ENCODE measurements around the gene PIGW.

Gene PIGW

DNA sequence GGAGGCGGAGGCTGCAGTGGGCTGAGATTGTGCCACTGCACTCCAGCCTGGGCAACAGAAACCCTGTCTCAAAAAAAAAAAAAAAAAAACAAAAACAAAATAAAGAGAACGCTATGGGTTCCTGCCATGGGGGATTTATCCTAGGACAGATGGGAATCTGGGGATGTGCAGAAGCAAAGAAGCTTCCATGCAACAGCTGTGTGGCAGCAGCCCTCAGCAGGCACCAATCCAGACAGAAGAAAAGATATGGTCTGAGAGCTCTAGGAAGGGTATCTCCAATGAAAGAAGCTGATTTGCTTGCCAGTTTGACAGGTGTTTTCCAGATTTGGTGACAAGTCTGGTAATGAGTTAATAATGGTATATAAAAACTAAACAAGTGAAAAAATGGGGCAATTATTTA lies 11.7 kb upstream of the PIGW start:
- DNase-seq (no peak), ATAC-seq (replicated peaks) (no peak)
- Mint-ChIP-seq H3K27me3 (no peaks in the 10 kb centered on the region), H3K9me3 (no peaks in the 10 kb centered on the region), H3K4me3 (no peak overlapping the region), H3K36me3 (peaks cover 48 to 68% of the 10 kb centered on the region in 2 donors), H3K27ac (no peak overlapping the region), H3K4me1 (peaks cover 17 to 21% of the 10 kb centered on the region in 2 donors)

- no peaks in the 10 kb centered on the region for H3K9me3 Mint-ChIP-seq
- H3K4me3 Mint-ChIP-seq, result no peak overlapping the region
- peaks cover 47 to 67% of the 10 kb centered on the region in 2 donors for H3K36me3 Mint-ChIP-seq
- H3K27ac Mint-ChIP-seq, result no peak overlapping the region
- H3K27me3 Mint-ChIP-seq, result no peaks in the 10 kb centered on the region
- peak in 1 of 2 donors; percentile 36 for ATAC-seq (replicated peaks)
- no peak for DNase-seq
- H3K4me1 Mint-ChIP-seq, result peaks cover 16 to 17% of the 10 kb centered on the region in 2 donors
Measured at GRCh38 chr17:36524428-36524876, 10.3 kb upstream of the PIGW start.

DNA sequence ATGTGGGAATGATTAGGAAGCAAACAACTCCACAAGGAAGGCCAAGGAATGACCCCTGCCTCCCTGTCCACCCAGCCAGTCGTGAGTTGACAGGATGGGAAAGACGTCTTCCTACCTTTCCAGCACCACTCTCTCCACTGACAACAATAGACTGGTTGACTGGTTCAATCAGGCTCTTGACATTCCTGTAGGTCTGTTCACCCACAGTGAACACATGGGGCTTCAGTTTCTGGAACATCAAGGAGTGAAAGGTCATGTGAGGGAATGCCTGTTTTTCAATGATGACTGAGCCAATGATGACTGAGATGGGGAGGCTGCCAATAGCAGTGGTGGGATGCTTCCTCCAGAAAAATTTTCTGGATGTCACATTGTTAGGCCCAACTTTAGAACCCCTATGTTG lies 9.7 kb upstream of the PIGW start:
- Mint-ChIP-seq H3K4me3 (no peak overlapping the region), H3K4me1 (peaks cover 11 to 14% of the 10 kb centered on the region in 2 donors), H3K36me3 (peaks cover 44 to 63% of the 10 kb centered on the region in 2 donors), H3K27ac (no peak overlapping the region), H3K9me3 (no peaks in the 10 kb centered on the region), H3K27me3 (no peaks in the 10 kb centered on the region)
- ATAC-seq (replicated peaks) (no peak), DNase-seq (no peak)

DNA sequence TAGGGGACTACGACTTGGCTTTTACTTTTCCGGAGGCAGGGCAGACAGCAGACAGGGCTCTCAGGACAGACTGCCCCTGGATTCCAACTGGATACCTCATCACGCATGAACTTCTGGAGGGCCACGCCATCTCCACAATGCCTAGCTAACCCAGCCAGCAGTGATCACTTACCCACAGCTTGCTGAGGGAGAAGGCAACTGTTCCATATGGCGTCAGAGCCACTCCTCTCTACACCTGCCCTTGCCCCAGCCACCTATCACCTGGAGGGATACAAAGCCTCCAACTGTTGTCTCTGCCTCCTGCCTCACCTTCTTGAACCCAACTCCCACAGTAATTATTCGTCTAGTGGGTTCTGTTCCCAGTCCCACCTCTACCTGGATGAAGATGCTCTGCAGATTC lies 8.9 kb upstream of the PIGW start:
- DNase-seq (no peak), ATAC-seq (replicated peaks) (no peak)
- no peaks in the 10 kb centered on the region for H3K9me3 Mint-ChIP-seq
- peaks cover 11 to 14% of the 10 kb centered on the region in 2 donors for H3K4me1 Mint-ChIP-seq
- H3K4me3 Mint-ChIP-seq, result no peak overlapping the region
- no peak overlapping the region for H3K27ac Mint-ChIP-seq
- H3K36me3 Mint-ChIP-seq, result peaks cover 38 to 56% of the 10 kb centered on the region in 2 donors
- H3K27me3 Mint-ChIP-seq, result no peaks in the 10 kb centered on the region

DNA sequence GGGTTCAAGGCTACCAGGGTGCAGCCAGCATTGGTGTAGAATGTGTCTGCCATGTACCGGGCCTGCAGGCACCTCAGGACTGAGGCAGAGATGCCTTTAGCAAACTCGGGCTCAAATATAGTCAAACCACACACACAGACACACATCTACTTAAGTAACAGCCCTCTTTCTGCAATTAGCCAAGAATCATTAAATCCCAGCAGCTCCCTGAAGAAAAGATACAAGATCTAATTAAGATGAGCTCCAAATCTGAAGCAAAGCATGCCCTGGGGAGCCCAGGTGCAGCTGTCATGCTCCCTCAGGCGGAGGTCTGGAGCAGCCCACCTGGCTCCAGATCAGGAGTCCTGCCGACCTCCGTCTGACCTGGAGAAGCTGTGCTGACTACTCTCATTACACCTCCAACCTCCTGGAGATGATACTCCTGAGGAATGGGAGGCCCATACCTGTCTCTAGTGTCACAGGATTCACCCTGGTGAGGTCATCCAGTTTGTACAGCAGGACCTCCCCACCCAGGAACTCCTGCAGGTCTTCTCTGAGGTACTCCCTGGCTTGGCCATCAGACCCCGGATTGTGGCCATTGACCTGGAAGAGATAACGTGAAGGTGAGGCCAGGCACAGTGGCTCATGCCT lies 7.1 kb upstream of the PIGW start:
- H3K9me3 Mint-ChIP-seq, result no peaks in the 10 kb centered on the region
- H3K36me3 Mint-ChIP-seq, result peaks cover 46 to 59% of the 10 kb centered on the region in 2 donors

DNA sequence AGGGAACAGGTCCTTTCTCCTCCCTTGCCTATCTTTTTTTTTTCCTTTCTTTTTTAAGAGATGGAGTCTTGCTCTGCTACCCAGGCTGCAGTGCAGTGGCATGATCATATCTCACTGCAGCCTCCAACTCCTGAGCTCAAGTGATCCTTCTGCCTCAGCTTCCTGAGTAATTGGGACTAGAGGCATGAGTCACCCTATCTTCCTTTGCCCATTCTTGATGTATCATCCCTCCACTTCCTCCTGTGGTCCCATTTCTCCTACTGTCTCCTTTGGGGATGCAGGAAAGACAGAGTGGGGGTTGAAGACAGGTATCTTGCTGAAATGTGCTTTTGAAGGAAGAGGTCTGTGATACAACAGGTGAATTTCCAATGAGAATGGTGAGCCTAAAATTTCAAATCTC lies 5.7 kb upstream of the PIGW start:
- no peak for DNase-seq

More for the DNA sequence above, 7.1 kb upstream of the PIGW start:
- no peak for DNase-seq
- ATAC-seq (replicated peaks), result no peak
- Mint-ChIP-seq H3K27me3 (no peaks in the 10 kb centered on the region), H3K4me1 (peaks cover 20% of the 10 kb centered on the region in 2 donors), H3K27ac (no peak overlapping the region), H3K4me3 (no peak overlapping the region)

GRCh38 chr17:36532435-36532975 lies 2.3 kb upstream of the PIGW start:
- Mint-ChIP-seq H3K9me3 (no peaks in the 10 kb centered on the region), H3K4me1 (peaks cover 27 to 48% of the 10 kb centered on the region in 2 donors), H3K4me3 (peak overlapping the region; percentile 9 to 32), H3K36me3 (peaks cover 38 to 58% of the 10 kb centered on the region in 2 donors), H3K27me3 (no peaks in the 10 kb centered on the region), H3K27ac (peak overlapping the region; percentile 71)
- ATAC-seq (replicated peaks), result no peak
- no peak for DNase-seq

More for the DNA sequence above, 5.7 kb upstream of the PIGW start:
- Mint-ChIP-seq H3K27ac (no peak overlapping the region), H3K27me3 (no peaks in the 10 kb centered on the region), H3K4me1 (peaks cover 26 to 34% of the 10 kb centered on the region in 2 donors), H3K4me3 (no peak overlapping the region), H3K9me3 (no peaks in the 10 kb centered on the region), H3K36me3 (peaks cover 48 to 62% of the 10 kb centered on the region in 2 donors)
- no peak for ATAC-seq (replicated peaks)

GRCh38 chr17:36533935-36534839 lies 600 bp upstream of the PIGW start:
- no peaks in the 10 kb centered on the region for H3K27me3 Mint-ChIP-seq
- peaks cover 29 to 49% of the 10 kb centered on the region in 2 donors for H3K36me3 Mint-ChIP-seq
- ATAC-seq (replicated peaks) (peak; percentile 41 to 43), DNase-seq (peak; percentile 58)
- peak overlapping the region; percentile 95 to 96 for H3K4me3 Mint-ChIP-seq
- peaks cover 25 to 46% of the 10 kb centered on the region in 2 donors for H3K4me1 Mint-ChIP-seq
- H3K9me3 Mint-ChIP-seq, result no peaks in the 10 kb centered on the region
- H3K27ac Mint-ChIP-seq, result peak overlapping the region; percentile 99

GRCh38 chr17:36535669-36536081 lies 888 bp downstream of the PIGW start:
- H3K9me3 Mint-ChIP-seq, result no peaks in the 10 kb centered on the region
- H3K36me3 Mint-ChIP-seq, result peaks cover 28 to 49% of the 10 kb centered on the region in 2 donors
- peaks cover 25 to 48% of the 10 kb centered on the region in 2 donors for H3K4me1 Mint-ChIP-seq
- H3K4me3 Mint-ChIP-seq, result peak overlapping the region; percentile 95 to 96
- DNase-seq, result no peak
- peak overlapping the region; percentile 99 for H3K27ac Mint-ChIP-seq
- ATAC-seq (replicated peaks), result peak; percentile 31 to 33
- no peaks in the 10 kb centered on the region for H3K27me3 Mint-ChIP-seq

GRCh38 chr17:36540696-36541095 lies 5.9 kb downstream of the PIGW start:
- DNase-seq (no peak), ATAC-seq (replicated peaks) (no peak)
- H3K27ac Mint-ChIP-seq, result peak overlapping the region; percentile 28
- peaks cover 14 to 28% of the 10 kb centered on the region in 2 donors for H3K36me3 Mint-ChIP-seq
- H3K9me3 Mint-ChIP-seq, result no peaks in the 10 kb centered on the region
- H3K27me3 Mint-ChIP-seq, result no peaks in the 10 kb centered on the region
- peaks cover 8 to 19% of the 10 kb centered on the region in 2 donors for H3K4me1 Mint-ChIP-seq
- no peak overlapping the region for H3K4me3 Mint-ChIP-seq

DNA sequence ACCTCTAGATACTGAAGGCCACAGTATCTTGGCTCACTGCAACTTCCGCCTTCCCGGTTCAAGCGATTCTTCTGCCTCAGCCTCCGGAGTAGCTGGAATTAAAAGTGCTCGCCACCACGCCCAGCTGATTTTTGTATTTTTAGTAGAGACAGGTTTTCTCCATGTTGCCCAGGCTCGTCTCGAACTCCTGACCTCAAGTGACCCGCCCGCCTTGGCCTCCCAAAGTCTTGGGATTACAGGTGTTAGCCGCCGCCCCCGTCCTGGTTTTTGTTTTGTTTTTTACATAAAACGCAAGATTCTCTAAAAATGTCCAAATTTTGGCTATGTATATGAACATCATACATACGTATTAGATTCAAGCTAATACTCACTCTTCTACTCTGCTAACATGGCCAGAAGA lies 8.0 kb downstream of the PIGW start:
- peaks cover 12 to 22% of the 10 kb centered on the region in 2 donors for H3K36me3 Mint-ChIP-seq
- peak overlapping the region in 1 of 2 donors; percentile 89 for H3K4me3 Mint-ChIP-seq
- no peaks in the 10 kb centered on the region for H3K9me3 Mint-ChIP-seq
- H3K27ac Mint-ChIP-seq, result no peak overlapping the region
- no peak for ATAC-seq (replicated peaks)
- H3K4me1 Mint-ChIP-seq, result peaks cover 3 to 14% of the 10 kb centered on the region in 2 donors
- no peaks in the 10 kb centered on the region for H3K27me3 Mint-ChIP-seq
- DNase-seq, result no peak

- peaks cover 15 to 27% of the 10 kb centered on the region in 2 donors for H3K36me3 Mint-ChIP-seq
- peak overlapping the region; percentile 98 for H3K27ac Mint-ChIP-seq
- H3K9me3 Mint-ChIP-seq, result no peaks in the 10 kb centered on the region
- peaks cover 9 to 20% of the 10 kb centered on the region in 2 donors for H3K4me1 Mint-ChIP-seq
- H3K4me3 Mint-ChIP-seq, result peak overlapping the region; percentile 89 to 95
- H3K27me3 Mint-ChIP-seq, result no peaks in the 10 kb centered on the region
- peak; percentile 34 for DNase-seq
- ATAC-seq (replicated peaks), result peak; percentile 3 to 5
Measured at GRCh38 chr17:36544044-36544306, 9.2 kb downstream of the PIGW start.

DNA sequence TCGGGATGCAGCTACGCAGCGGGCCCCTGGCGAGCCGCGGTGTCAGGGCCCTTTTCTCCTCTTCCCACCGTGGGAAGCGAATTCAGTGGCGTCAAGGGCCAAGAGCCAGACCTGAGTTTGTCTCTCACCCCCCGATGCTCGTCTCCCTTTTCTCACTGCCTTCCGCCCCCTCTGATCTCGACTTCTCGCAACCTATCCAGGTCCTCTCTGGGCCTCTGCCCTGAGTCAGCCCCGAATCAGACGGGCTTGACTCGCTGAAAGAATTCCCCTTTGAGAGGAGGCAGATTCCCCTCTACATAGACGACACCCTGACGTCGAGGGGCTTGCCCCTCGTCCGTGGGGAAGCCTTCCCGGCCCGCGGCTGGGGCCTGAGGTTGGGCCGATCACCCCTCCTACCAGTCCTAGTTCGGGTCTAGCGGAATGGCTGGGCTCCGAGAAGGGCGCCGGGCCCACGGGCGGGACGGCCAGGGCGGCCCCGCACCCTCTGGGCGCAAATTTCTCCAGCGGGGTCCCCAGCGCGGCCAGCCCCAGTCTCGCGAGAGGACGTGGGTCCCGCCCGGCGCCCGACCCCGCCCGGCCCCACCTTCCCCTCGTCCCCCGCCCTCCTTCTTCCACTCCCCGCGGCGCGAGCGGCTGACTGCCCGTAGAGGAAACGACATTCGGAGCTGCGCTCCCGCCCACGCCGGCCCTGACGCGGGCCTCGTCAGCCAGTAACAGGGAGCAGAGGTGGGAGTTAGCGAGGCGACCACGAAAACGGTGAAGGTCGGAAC lies 9.7 kb downstream of the PIGW start, which contains the start of gene GGNBP2:
Gene GGNBP2, plus strand, starts transcription at position 613 of the 770 bp plus-strand sequence. CDS start 806 bp downstream, outside the sequence.
- ATAC-seq (replicated peaks) (peak; percentile 70 to 72), DNase-seq (peak; percentile 96)
- Mint-ChIP-seq H3K4me3 (peak within 1 kb of the TSS; percentile 89 to 95), H3K27me3 (no peaks in the 10 kb centered on the region), H3K4me1 (peaks cover 9 to 20% of the 10 kb centered on the region in 2 donors), H3K27ac (peak within 1 kb of the TSS; percentile 98), H3K36me3 (peaks cover 15 to 28% of the 10 kb centered on the region in 2 donors), H3K9me3 (no peaks in the 10 kb centered on the region)

DNA sequence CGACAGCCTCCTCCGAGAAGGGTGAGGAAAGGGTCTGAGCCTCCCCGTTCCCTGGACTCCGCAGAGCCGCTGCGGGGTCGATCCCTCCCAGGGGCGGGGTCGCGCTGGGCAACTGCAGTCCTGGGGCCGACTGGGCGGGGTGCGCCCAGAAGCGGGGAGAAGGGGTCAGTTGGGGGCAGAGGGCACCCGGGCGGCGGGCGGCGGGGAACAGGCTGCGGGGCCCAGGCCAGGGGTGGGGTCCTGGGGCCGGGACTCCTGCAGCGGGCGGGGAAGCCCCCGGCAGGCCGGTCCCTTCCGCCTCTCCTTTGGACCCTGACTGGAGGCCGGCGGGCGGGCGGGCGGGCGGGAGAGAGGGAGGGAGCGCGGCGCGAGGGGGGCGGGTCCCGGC lies 10.3 kb downstream of the PIGW start:
- DNase-seq, result no peak
- Mint-ChIP-seq H3K4me3 (peak overlapping the region; percentile 89 to 95), H3K9me3 (no peaks in the 10 kb centered on the region), H3K27me3 (no peaks in the 10 kb centered on the region), H3K36me3 (peaks cover 14 to 24% of the 10 kb centered on the region in 2 donors), H3K27ac (peak overlapping the region; percentile 98), H3K4me1 (peaks cover 7 to 20% of the 10 kb centered on the region in 2 donors)
- no peak for ATAC-seq (replicated peaks)

Measured in stimulated activated naive B cell treated with anti-CD40 and anti-IgM and Interleukin-4, amounts not matched to agents 10 μg/mL and 1 μg/mL and 100 μg/mL, for 72 hours (primary cell).